IPS-18c (cell line): Measurements from ENCODE around the gene ZDHHC8.

ENCODE experiments used
- H3K4me3 ChIP-seq: 2 replicates; pipeline ENCODE4 v1.7.0; 2013; ENCODE audit warnings: low read depth, mild to moderate bottlenecking, low read length, moderate library complexity; ENCODE audit not compliant: insufficient read depth
- H3K9me3 ChIP-seq: one replicate; pipeline ENCODE4 v1.6.1; 2013; ENCODE audit warnings: mild to moderate bottlenecking, low read length, moderate library complexity; ENCODE audit not compliant: control insufficient read depth, insufficient read depth

ZDHHC8 gene

DNA sequence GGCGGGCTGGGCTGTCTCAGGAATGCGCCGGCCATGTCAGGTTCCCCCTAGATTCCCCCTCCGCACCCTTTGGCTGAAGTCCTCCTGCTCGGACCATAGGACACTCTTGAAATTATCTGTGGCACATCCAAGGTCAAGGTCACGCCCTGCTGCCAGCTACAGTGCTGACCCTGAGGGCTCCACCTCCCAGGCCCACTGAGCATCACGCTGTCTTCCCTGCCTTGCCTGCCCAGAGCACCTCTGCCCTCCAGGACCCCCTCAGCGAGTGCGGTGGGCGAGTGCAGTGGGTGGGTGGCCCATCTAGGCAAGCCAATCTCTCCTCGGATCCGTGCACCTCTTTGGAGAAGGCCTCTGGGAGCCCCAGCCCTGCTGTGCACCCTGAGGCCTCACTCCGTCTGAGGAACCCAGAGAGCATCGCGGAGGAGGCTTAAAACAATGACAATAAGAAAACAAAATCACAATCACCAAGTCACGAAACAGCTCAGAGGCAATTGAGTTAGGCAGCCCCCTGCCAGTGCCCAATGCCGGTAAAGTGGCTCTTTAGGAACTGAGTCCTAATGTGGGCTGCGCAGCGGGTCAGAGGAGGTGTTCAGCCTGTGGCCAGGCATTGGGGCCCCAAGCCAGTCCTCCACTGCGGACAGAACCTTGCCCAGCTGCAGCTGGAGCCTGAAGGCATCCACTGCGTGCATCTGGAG lies 45.8 kb downstream of the ZDHHC8 start:
- H3K4me3 ChIP-seq = no peak overlapping the region

DNA sequence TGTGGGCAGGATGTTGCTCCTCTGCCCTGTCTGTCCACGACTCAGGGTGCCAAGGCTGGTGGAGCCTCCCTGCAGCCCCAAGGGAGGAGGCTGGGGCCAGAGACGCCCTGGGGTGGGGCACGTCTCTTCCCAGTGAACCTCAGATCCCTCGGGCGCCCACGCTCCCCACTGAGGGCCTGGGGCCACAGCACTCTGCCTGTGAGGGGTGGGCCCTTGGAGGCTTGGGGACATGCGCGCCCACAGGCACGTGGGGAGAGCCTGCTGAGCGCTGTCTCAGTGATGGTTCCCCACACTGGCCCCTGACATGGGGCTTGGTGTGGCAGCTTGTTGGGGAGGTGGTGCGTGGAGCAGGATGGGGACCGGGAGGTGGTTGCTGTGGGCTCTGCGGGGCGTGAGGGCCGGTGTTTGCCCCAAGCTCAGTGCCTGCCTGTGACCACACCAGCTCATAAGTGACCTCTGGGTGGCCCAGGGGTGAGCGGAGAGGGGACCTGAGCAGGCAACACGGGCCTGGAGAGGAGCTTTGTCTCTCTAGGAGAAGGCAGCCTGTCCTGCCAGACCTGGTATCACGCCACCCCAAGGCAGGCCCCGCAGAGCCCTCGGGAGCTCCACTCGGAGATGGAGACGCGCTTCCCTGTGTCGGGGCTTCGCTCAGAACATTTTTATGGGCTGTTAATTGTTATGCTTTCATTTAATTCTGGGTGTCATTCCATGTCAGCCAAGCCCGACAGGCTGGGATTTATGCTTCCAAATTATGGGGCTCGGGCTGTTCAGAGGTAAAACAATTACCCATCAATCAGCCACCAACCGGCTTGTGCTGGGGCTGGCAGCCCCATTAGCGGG lies 46.7 kb downstream of the ZDHHC8 start:
- no peak overlapping the region for H3K4me3 ChIP-seq
- H3K9me3 ChIP-seq = no peaks in the 10 kb centered on the region

More for the DNA sequence above, 45.8 kb downstream of the ZDHHC8 start:
- no peaks in the 10 kb centered on the region for H3K9me3 ChIP-seq

DNA sequence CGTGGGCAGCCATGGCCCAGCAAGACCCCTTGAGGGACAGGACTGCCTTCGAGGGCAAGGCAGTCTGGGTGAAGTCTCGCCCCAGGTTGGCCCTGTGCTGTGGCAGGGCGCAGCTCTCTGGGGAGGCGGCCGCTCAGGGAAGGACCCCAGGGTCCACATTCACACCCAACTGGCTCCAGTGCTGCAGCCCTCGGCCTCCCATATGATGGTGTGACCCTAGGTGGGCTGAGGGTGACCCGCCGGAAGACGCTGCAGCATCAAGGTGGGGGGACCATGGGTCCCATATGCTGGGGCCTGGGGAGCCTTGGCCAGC lies 47.3 kb downstream of the ZDHHC8 start:
- H3K4me3 ChIP-seq = no peak overlapping the region
- no peaks in the 10 kb centered on the region for H3K9me3 ChIP-seq

DNA sequence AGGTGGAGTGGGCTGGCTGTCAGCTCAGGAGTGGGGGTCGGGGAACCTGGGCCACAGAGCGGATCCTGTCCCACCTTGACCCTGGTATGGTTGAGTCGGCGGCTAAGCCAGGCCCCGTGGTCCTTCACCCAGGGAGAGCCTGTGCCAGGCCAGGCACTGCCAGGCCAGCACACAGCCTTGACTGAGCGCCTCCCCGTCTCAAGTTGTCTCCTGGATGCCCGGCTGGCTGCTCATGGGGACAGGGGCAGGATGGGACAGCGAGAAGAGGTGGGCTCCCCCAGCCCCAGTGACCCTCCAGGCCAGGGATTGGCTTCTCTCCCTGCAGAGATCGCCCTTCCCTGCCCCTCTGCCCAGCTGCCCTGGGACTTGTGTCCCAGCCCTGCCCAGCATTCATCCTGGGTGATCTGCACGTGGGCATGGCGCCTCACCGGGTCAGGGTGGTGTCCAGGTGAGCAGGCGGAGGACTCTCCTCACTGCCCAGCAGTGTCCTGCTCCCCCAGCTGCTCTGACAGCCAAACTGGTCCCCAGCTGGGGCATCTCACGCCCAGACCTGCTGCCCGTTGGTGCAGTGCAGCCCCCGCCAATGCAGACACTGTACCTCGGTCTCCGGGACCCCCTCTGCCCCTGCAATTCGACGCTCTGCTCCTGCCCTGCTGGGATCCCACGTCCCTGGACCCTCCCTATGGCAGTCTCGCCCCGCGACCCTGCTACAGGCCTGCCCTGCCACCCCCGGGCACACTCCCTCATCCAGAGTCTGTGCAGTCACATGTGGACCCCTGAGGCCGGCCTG lies 48.0 kb downstream of the ZDHHC8 start:
- Histone ChIP-seq H3K9me3 (no peaks in the 10 kb centered on the region), H3K4me3 (no peak overlapping the region)

DNA sequence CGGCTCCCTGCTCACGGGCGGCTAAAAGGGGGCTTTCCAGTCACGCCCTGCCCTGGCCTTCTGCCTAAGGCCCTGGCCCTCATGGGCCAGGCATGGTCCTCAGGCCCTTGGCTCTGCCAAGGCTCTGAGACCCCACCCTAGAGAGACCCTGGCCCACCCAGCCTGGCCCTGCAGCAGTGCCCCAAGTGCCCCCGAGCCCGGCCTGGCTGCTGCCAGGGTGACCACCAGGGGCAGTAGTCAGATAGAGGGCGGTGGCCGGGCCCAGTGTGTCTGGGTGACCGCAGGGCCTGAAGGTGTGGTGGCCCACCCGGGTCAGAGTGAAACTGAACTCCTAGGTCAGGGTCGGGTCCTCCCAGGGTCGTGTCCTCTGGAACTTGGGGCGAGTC lies 48.6 kb downstream of the ZDHHC8 start:
- H3K4me3 ChIP-seq = no peak overlapping the region
- H3K9me3 ChIP-seq = no peaks in the 10 kb centered on the region

DNA sequence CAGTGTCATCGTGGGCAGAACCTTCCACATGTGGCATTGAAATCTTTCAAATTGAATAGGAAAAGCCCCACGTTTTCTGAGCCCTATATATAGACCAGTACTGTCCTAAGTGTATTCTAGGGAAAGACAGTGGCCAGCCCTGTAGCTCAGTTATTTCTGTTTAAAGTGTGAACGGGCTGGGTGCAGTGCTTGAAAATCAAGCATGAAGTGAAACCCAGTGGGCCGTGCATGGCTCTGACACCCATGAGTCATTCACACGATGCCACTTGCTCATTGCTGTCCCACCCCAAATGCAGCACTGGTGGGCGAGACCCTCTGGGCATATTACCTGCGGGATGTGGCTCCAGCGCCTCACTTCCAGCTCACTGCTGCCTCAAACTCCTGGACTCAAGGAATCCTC lies 49.0 kb downstream of the ZDHHC8 start:
- no peaks in the 10 kb centered on the region for H3K9me3 ChIP-seq
- no peak overlapping the region for H3K4me3 ChIP-seq

DNA sequence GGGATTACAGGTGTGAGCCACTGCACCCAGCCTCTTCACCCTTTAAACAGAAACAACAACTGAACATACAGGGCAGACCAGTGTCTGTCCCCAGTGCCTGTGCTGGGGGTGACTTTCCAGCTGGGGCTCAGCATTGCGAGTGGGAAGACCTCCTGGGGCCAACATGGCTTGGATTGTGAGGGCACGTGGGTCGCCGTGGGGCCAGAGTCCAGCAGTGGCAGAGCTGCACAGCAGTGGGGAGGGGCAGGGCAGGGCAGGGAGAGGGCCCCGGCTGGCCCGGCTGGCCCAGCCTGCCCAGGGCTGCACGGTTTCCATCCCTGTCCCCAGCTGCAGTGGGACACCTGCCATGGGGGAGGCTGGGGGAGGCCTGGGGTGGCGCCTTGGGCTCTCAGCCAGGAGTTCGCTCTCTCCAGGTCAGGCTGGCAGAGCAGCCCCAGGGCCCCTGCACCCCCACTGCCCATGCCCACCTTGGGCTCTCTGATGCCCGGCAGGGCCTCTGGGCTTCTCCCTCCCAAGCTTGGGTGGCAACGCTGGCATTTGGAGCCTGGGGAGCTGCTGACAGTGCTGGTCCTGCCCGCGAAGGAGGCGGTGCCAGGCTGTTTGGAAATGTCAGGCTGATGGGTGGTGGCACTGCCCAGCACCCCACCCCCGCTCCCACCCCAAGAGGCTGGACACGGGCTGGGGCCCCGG lies 49.7 kb downstream of the ZDHHC8 start:
- no peaks in the 10 kb centered on the region for H3K9me3 ChIP-seq
- H3K4me3 ChIP-seq = no peak overlapping the region

DNA sequence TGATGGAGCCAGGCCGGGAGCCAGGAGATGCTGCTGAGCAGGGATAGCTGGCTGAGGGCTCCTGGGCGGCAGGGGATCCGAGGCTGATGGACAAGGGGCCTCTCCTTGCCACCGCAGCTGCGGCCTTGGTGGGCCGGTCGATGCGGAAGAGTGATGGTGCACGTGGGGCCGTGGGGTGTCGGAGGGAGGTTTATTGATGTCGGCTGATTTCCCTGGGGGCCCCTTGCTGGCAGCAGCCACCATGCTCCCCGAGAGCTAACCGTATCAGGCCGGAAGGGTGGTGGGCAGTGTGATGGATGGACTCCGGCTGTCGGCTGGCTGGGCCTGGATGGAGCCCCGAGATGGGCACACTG lies 50.3 kb downstream of the ZDHHC8 start:
- Histone ChIP-seq H3K9me3 (no peaks in the 10 kb centered on the region), H3K4me3 (no peak overlapping the region)

DNA sequence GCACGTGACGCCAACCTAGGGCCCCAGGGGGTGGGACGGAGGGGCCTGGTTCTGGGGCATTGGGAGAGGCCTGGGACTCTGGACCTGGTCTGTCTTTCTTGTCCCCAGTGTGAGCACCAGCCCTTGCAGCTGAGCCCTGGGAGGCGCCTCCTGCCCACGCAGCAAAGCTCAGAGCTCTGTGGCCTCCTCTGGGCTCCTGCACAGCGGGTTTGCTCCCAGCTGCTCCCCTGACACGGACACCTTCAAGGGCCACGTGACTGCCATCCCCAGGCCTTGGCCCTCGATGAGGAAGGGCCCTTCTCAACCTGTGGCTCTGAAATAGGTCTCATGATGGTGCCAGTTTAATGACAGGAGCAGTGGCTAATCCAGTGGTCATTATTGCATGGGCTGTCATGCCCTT lies 50.8 kb downstream of the ZDHHC8 start:
- no peak overlapping the region for H3K4me3 ChIP-seq
- H3K9me3 ChIP-seq = no peaks in the 10 kb centered on the region

DNA sequence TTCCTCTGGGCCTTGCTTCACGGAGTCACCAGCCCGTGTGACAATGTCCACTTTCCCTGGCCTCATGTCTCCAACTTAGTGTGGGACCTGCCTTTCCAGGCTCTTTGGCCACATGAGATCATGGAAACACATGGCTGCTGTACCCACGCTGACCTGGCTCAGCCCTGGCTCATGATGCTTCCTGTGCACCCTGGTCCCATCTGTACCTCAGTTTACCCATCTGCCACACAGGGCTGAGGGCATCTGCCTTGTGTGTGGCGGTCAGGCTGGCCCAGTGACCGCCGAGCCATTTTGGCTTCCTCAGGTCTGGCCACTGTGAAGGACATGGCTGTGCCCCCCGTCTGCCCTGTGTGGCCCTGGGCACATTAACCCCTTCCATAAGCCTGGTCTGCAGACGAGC lies 51.5 kb downstream of the ZDHHC8 start:
- H3K9me3 ChIP-seq = no peaks in the 10 kb centered on the region
- no peak overlapping the region for H3K4me3 ChIP-seq

DNA sequence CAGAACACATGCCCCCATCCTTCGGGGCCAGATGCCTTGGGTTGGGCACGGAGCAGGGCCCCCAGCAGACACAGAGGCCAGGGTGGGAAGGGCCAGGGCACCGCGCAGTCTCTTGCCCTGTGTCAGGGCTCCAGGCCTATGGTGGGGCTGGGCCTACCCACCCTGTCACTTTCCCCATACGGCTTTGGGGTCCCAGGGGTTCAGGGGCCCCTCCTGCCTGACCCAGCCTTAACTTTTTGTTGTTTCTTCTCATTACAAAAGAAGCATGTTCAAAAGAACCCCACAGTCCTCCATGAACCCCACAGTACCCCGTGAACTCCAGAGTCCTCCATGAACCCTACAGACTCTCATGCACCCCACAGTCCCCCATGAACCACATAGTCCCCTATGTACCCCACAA lies 52.2 kb downstream of the ZDHHC8 start:
- no peak overlapping the region for H3K4me3 ChIP-seq
- H3K9me3 ChIP-seq = no peaks in the 10 kb centered on the region

DNA sequence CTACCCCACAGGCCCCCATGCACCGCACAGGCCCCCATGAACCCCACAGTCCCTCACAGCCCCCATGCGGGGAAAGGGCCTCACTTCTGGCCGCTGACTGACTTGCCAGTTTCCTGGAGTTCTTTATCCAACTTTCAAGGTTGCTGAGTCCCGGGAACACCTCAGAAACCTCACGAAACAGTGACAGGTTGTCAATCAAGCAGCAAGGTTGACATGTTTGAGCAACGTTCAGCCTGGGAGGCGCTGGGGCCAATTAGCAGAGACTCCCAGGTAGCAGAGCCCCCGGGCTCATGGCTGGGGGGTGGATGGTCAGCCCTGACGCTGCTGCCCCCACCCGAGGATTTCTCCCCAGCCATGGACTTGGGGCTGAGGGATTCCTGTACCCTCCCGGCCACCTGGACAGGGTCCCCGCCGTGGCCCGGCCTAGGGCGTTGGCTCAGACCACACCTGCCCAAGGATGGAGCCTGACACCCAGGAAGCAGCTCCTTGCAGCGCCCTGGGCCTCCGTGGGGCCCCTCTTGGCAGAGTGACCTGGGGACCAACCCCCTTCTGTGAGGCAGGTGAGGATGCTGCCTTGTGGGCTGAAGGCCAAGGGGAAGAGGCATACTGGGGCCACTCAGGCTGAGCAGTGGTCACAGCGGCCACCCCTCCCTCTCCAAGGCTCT lies 53.0 kb downstream of the ZDHHC8 start:
- Histone ChIP-seq H3K9me3 (no peaks in the 10 kb centered on the region), H3K4me3 (no peak overlapping the region)

DNA sequence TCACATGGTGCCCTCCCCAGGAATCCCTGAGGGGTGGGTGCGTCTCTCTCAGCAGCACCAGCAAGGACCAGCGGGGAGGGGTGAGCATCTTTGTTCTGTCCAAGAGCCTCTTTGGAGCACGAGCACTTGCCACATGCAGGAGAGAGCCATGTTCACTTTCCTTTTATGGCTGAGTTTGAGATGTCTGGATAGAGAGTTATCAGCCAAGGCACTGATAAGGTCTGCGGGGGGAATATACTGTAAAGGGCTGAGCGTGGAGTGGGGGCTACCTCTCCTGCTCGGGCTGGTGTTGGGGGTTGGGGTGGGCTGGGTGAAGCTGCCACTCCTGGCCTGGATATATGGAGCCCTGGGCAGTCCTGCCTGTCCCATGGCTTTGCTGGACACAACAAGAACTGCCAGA lies 54.1 kb downstream of the ZDHHC8 start:
- no peak overlapping the region for H3K4me3 ChIP-seq
- H3K9me3 ChIP-seq = no peaks in the 10 kb centered on the region

DNA sequence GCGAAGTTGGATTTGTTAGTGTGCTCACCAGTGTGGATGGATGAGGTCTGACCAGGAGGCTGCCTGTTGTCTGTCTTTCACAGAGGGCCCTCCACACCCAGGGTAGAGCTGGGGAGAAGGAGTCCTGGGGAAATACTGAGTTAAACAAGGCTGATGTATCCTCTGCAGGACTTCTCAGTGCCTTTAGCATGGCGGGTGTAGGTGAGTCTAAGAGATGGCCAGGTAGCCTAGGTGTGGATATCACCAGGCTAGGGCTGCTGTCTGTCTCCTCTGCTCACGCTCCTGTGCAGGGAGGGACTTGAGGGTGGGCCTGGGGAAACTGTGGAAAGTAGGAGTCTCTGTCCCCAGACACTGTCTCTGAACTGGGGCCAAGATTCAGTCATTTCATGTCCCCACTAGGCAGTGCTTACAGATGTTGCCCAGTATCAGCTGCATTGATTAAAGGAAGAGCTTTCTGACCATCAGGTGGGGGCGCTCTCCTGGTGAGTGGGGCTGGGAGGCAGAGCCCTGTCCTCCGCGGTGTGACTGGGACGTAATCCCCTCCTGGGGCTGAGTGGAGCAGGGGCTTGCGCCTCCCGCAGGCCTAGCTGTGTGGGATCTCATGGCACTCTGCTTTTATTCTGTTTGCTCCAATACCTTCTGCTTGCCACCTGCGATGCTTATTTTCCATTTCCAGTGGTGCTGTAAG lies 54.7 kb downstream of the ZDHHC8 start:
- Histone ChIP-seq H3K4me3 (no peak overlapping the region), H3K9me3 (no peaks in the 10 kb centered on the region)

DNA sequence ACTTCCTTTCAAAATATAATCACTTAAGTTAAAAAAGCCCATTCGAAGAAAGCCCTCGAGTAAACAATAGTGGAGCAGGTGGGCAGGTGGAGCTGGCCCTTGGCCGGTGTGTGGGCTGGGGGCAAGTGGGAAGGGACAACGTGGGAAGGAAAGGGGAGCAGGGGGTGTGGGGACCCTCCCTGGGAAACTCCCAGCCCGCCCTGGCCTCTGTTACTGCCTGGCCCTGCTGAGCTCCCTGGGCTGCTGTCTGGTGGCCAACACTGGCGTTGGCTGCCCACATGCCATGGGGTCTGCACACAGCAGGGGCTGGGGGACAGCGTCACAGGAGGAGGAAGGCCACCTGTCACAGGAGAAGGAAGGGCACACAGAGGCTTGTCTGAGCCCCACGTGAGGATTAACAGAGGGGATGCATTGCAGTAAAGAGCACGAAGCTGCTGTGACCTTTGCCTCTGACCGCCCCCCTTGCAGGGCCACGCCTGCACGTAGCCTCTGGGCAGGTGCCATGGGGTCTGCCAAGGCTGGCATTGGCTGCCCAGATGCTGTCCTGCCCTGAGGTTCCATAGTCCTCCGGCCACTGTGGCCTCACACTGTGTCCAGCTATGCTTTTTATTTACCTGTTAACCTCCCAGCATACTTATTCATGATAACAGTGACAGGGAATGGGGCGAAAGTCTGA lies 55.4 kb downstream of the ZDHHC8 start:
- Histone ChIP-seq H3K9me3 (no peaks in the 10 kb centered on the region), H3K4me3 (no peak overlapping the region)
